ENCODE measurements around the gene GRIK4. TPM values are rescaled to one million over a fixed set of nuclear protein-coding genes. Genes with fewer than 3 reads are reported as not detected.

Gene GRIK4
- total and polyA plus RNA-seq, 2 donors (not counting 3 experiments of a cell fraction or from before 2014, with no cell fraction given), result 0.81 to 1.6 TPM

DNA sequence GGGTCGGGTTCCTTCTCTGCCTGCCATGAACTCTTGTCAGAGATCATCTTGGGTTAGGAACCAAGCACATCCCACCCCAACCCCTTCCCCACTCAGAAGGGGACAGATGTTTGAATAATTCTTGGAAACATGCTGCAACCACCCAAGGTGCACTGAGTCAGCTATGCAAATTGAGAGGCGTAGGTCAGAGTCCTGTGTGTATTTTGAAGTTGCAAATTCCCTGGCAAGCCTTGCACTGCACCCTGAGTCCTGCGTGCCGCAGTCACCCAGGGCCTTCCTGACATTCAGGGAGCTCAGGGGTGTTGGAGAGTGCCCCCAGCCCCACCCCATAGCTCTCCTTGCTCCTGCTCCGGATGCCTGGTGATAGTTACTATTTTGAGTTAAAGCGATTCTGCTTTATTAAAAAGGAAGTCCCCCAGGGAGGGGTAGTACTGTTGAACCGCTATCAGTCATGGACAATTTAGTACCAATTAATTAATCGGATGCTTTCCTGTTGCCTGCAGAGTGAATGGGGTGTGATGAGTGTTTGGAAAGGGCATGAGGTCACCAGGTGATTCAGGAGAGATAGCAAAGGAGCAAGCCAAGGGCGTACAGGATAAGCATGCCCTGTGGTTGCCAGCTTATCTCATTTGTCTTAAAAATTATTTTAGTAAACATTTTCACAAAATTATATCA, 123.7 kb downstream of the GRIK4 start:
- intact Hi-C loops (cut with micrococcal nuclease), result loop anchor here (5.0 kb wide), 1 partner anchor 123 kb away; the partner anchor contains the start of gene GRIK4
- POLR2A ChIA-PET, result no interaction called here
- FAIRE-seq, result no peak

More for the DNA sequence above, 123.7 kb downstream of the GRIK4 start:
- peaks cover 0 to 1% of the 10 kb centered on the region in 2 experiments for H3K27me3 ChIP-seq (ENCODE audit: control insufficient read depth in 2 of 2, insufficient read depth in 2 of 2, low read length in 2 of 2)
- H3K9me1 ChIP-seq (replicated peaks; ENCODE audit: control insufficient read depth, extremely low read depth, insufficient read depth, low read length), result no peaks in the 10 kb centered on the region
- H3K4me2 ChIP-seq (ENCODE audit: insufficient read depth, low read length), result no peak overlapping the region
- CTCF ChIA-PET, result interaction anchor here (1.2 to 1.7 kb wide), 2 partner anchors 50 to 124 kb away, joined by 5 read pairs; partner anchors contain the start of gene GRIK4
- TF ChIP-seq, protein P1, sequence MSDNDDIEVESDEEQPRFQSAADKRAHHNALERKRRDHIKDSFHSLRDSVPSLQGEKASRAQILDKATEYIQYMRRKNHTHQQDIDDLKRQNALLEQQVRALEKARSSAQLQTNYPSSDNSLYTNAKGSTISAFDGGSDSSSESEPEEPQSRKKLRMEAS (IDR thresholded peaks at IDR 0.05; ENCODE audit: insufficient read depth, insufficient read length), result no peak
- TF ChIP-seq FOS (IDR thresholded peaks at IDR 0.05; ENCODE audit: borderline replicate concordance, insufficient read depth, low read length), result no peak
- TF ChIP-seq MYC (IDR thresholded peaks at IDR 0.05; ENCODE audit: low read depth, low read length), result no peak
- TF ChIP-seq JUN (IDR thresholded peaks at IDR 0.05; ENCODE audit: borderline replicate concordance, insufficient read depth, insufficient read length, low read depth), result no peak
- TF ChIP-seq GATA2 (IDR thresholded peaks at IDR 0.05; ENCODE audit: insufficient read depth, insufficient read length, low read depth, low read length), result no peak
- no peak for TF ChIP-seq POLR2A (IDR thresholded peaks at IDR 0.05; ENCODE audit: low read depth, low read length)
- no peak for TF ChIP-seq POLR2AphosphoS5 (IDR thresholded peaks at IDR 0.05; ENCODE audit: insufficient read depth, low read depth, low read length)
- no peak for TF ChIP-seq EZH2 (IDR thresholded peaks at IDR 0.05; ENCODE audit: borderline replicate concordance, low read depth, low read length, severe bottlenecking)
- TF ChIP-seq, protein P2, sequence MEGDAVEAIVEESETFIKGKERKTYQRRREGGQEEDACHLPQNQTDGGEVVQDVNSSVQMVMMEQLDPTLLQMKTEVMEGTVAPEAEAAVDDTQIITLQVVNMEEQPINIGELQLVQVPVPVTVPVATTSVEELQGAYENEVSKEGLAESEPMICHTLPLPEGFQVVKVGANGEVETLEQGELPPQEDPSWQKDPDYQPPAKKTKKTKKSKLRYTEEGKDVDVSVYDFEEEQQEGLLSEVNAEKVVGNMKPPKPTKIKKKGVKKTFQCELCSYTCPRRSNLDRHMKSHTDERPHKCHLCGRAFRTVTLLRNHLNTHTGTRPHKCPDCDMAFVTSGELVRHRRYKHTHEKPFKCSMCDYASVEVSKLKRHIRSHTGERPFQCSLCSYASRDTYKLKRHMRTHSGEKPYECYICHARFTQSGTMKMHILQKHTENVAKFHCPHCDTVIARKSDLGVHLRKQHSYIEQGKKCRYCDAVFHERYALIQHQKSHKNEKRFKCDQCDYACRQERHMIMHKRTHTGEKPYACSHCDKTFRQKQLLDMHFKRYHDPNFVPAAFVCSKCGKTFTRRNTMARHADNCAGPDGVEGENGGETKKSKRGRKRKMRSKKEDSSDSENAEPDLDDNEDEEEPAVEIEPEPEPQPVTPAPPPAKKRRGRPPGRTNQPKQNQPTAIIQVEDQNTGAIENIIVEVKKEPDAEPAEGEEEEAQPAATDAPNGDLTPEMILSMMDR (IDR thresholded peaks at IDR 0.05; ENCODE audit: extremely low read depth in 1 of 2, insufficient read depth in 1 of 2, low read depth in 1 of 2, low read length in 2 of 2), result no peak
- no TSS peak for BruUV-seq (replicated peaks)
- H3K9ac ChIP-seq (replicated peaks; ENCODE audit: extremely low read depth, insufficient read depth, low read length), result no peak overlapping the region
- no peak overlapping the region for H3K27ac ChIP-seq (ENCODE audit: insufficient read depth, low read depth, low read length)
- no peaks in the 10 kb centered on the region for H3K79me2 ChIP-seq (ENCODE audit: control insufficient read depth, insufficient read depth, low read length)
- H4K20me1 ChIP-seq (replicated peaks; ENCODE audit: control insufficient read depth, extremely low read depth, insufficient read depth, low read length), result no peaks in the 10 kb centered on the region
- H2AFZ ChIP-seq (ENCODE audit: low read depth, low read length), result no peak overlapping the region
- no peaks in the 10 kb centered on the region for H3K9me3 ChIP-seq (replicated peaks; ENCODE audit: control insufficient read depth, insufficient read depth, low read length)
- H3K4me1 ChIP-seq (ENCODE audit: control insufficient read depth, extremely low read depth, insufficient read depth, low read length), result no peaks in the 10 kb centered on the region
- H3K36me3 ChIP-seq (ENCODE audit: control insufficient read depth in 2 of 2, extremely low read depth in 1 of 2, insufficient read depth in 2 of 2, low read length in 2 of 2), result no peaks in the 10 kb centered on the region
- H3K4me3 ChIP-seq (replicated peaks in 1 of 3; ENCODE audit: insufficient read depth in 1 of 3, low read depth in 1 of 3, low read length in 3 of 3), result no peak overlapping the region
- dilution Hi-C loops (cut with MboI; ENCODE audit: extremely low pct_ligation_motif_present, low sequenced_read_pairs), result no loop called here
- no peak for DNase-seq (ENCODE audit: low read depth, low spot score)
